RWPE2 (cell line): ENCODE results near the gene CARD9.

Experiments
- ATAC-seq: fragments of 200-7000 bp; cut with Tn5 transposase; 3 replicates; pipeline ENCODE4 v1.9.1; 2021; ENCODE audit warnings: low read depth
- DNase-seq: peaks from one replicate; pipeline ENCODE4 v3.0.0-alpha.2; 2020; ENCODE audit warnings: low spot score
- H3K27ac ChIP-seq: fragments of 450-650 bp; 2 replicates; pipeline ENCODE4 v1.5.1; 2017; ENCODE audit warnings: mild to moderate bottlenecking; ENCODE audit not compliant: poor library complexity, severe bottlenecking
- H3K27me3 ChIP-seq: fragments of 250-450 bp; sonication (Bioruptor Pico); 2 replicates; pipeline ENCODE4 v1.5.1; 2021; ENCODE audit warnings: mild to moderate bottlenecking, moderate library complexity; ENCODE audit not compliant: insufficient read depth, poor library complexity, severe bottlenecking
- H3K36me3 ChIP-seq: fragments of 250-450 bp; sonication (Bioruptor Pico); 2 replicates; pipeline ENCODE4 v1.5.1; 2020; ENCODE audit warnings: low read depth, mild to moderate bottlenecking, moderate library complexity
- H3K4me1 ChIP-seq: fragments of 250-450 bp; sonication (Bioruptor Pico); 2 replicates; pipeline ENCODE4 v1.5.1; 2021; ENCODE audit warnings: mild to moderate bottlenecking, moderate library complexity; ENCODE audit not compliant: insufficient read depth, poor library complexity, severe bottlenecking
- H3K4me3 ChIP-seq: fragments of 250-450 bp; sonication (Bioruptor Pico); 2 replicates; pipeline ENCODE4 v1.5.1; 2021; ENCODE audit warnings: mild to moderate bottlenecking, moderate library complexity; ENCODE audit not compliant: severe bottlenecking
- H3K9me3 ChIP-seq: fragments of 250-450 bp; sonication (Bioruptor Pico); 2 replicates; pipeline ENCODE4 v1.5.1; 2021; ENCODE audit warnings: mild to moderate bottlenecking, moderate library complexity; ENCODE audit not compliant: severe bottlenecking
- CTCF ChIP-seq: fragments of 450-650 bp; IDR thresholded peaks from one replicate; pipeline ENCODE4 v1.5.1; 2017; ENCODE audit warnings: mild to moderate bottlenecking, moderate library complexity; ENCODE audit not compliant: poor library complexity, severe bottlenecking

The CARD9 gene

GRCh38 chr9:136361047-136361753 is 12.3 kb downstream of the CARD9 start:
- DNase-seq (no peak), ATAC-seq (no peak)
- no peaks in the 10 kb centered on the region for H3K9me3 ChIP-seq
- no peak overlapping the region for H3K4me3 ChIP-seq
- H3K27ac ChIP-seq = no peak overlapping the region
- H3K4me1 ChIP-seq = no peaks in the 10 kb centered on the region
- H3K27me3 ChIP-seq = no peaks in the 10 kb centered on the region
- no peak for TF ChIP-seq CTCF
- no peaks in the 10 kb centered on the region for H3K36me3 ChIP-seq

- Histone ChIP-seq H3K27ac (no peak overlapping the region), H3K4me3 (no peak overlapping the region), H3K27me3 (no peaks in the 10 kb centered on the region), H3K4me1 (no peaks in the 10 kb centered on the region), H3K9me3 (no peaks in the 10 kb centered on the region), H3K36me3 (no peaks in the 10 kb centered on the region)
- no peak for ATAC-seq
- no peak for DNase-seq
- TF ChIP-seq CTCF = no peak
Observed at GRCh38 chr9:136359774-136360718, 13.4 kb downstream of the CARD9 start.

GRCh38 chr9:136358888-136359287 is 14.6 kb downstream of the CARD9 start:
- no peak for DNase-seq
- Histone ChIP-seq H3K27me3 (no peaks in the 10 kb centered on the region), H3K4me3 (no peak overlapping the region), H3K27ac (no peak overlapping the region), H3K9me3 (no peaks in the 10 kb centered on the region), H3K36me3 (no peaks in the 10 kb centered on the region), H3K4me1 (no peaks in the 10 kb centered on the region)
- no peak for ATAC-seq
- TF ChIP-seq CTCF = no peak

- H3K27ac ChIP-seq = no peak overlapping the region
- ATAC-seq (no peak), DNase-seq (no peak)
- H3K27me3 ChIP-seq = no peaks in the 10 kb centered on the region
- no peaks in the 10 kb centered on the region for H3K9me3 ChIP-seq
- TF ChIP-seq CTCF = no peak
- H3K4me3 ChIP-seq = no peak overlapping the region
- no peaks in the 10 kb centered on the region for H3K4me1 ChIP-seq
- H3K36me3 ChIP-seq = no peaks in the 10 kb centered on the region
Observed at GRCh38 chr9:136358016-136358415, 15.5 kb downstream of the CARD9 start.
